SU-DHL-6 (cell line): Measurements from ENCODE around the gene GSN.

Experiments used
- CTCF ChIP-seq: fragments of 200-600 bp; sonication (generic); IDR thresholded peaks from one replicate; pipeline ENCODE4 v1.5.1; 2017; ENCODE audit warnings: antibody characterized with exemption, mild to moderate bottlenecking, low read length, moderate library complexity; ENCODE audit not compliant: insufficient read depth, poor library complexity, severe bottlenecking
- EZH2phosphoT487 ChIP-seq: fragments of 200-600 bp; sonication (generic), shearing (Covaris generic); conservative IDR thresholded peaks from 2 replicates; pipeline ENCODE4 v1.6.1; 2018; ENCODE audit warnings: mild to moderate bottlenecking, antibody characterized with exemption, low read length, moderate library complexity, mixed read lengths

GRCh38 chr9:121364077-121364476 is 96.1 kb downstream of the GSN start:
- TF ChIP-seq CTCF (no peak), EZH2phosphoT487 (no peak)
